ENCODE results near the gene CASS4.

The CASS4 gene

GRCh38 chr20:56439771-56440291 is 27.8 kb downstream of the CASS4 start:
- TF ChIP-seq CREB1 (IDR thresholded peaks at IDR 0.05; ENCODE audit: low read depth) = no peak
- no peak for TF ChIP-seq EP300 (IDR thresholded peaks at IDR 0.05; ENCODE audit: borderline replicate concordance)
- TF ChIP-seq, protein P1, sequence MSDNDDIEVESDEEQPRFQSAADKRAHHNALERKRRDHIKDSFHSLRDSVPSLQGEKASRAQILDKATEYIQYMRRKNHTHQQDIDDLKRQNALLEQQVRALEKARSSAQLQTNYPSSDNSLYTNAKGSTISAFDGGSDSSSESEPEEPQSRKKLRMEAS (IDR thresholded peaks at IDR 0.05) = no peak
- TF ChIP-seq ZBTB7A (IDR thresholded peaks at IDR 0.05; ENCODE audit: low read depth) = no peak
- no peak for TF ChIP-seq TCF12 (IDR thresholded peaks at IDR 0.05; ENCODE audit: low read depth)
- TF ChIP-seq TEAD4 (IDR thresholded peaks at IDR 0.05) = no peak
- no peak for TF ChIP-seq NFIC (IDR thresholded peaks at IDR 0.05)
- TF ChIP-seq RAD21 (IDR thresholded peaks at IDR 0.05; ENCODE audit: low read depth) = no peak
- TF ChIP-seq FOXM1 (IDR thresholded peaks at IDR 0.05; ENCODE audit: borderline replicate concordance, low read depth) = no peak
- TF ChIP-seq YY1 (IDR thresholded peaks at IDR 0.05; ENCODE audit: low read depth) = no peak
- TF ChIP-seq, protein P2, sequence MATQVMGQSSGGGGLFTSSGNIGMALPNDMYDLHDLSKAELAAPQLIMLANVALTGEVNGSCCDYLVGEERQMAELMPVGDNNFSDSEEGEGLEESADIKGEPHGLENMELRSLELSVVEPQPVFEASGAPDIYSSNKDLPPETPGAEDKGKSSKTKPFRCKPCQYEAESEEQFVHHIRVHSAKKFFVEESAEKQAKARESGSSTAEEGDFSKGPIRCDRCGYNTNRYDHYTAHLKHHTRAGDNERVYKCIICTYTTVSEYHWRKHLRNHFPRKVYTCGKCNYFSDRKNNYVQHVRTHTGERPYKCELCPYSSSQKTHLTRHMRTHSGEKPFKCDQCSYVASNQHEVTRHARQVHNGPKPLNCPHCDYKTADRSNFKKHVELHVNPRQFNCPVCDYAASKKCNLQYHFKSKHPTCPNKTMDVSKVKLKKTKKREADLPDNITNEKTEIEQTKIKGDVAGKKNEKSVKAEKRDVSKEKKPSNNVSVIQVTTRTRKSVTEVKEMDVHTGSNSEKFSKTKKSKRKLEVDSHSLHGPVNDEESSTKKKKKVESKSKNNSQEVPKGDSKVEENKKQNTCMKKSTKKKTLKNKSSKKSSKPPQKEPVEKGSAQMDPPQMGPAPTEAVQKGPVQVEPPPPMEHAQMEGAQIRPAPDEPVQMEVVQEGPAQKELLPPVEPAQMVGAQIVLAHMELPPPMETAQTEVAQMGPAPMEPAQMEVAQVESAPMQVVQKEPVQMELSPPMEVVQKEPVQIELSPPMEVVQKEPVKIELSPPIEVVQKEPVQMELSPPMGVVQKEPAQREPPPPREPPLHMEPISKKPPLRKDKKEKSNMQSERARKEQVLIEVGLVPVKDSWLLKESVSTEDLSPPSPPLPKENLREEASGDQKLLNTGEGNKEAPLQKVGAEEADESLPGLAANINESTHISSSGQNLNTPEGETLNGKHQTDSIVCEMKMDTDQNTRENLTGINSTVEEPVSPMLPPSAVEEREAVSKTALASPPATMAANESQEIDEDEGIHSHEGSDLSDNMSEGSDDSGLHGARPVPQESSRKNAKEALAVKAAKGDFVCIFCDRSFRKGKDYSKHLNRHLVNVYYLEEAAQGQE (IDR thresholded peaks at IDR 0.05; ENCODE audit: low read depth) = no peak
- TF ChIP-seq CEBPB (IDR thresholded peaks at IDR 0.05) = no peak
- TF ChIP-seq TAF1 (IDR thresholded peaks at IDR 0.05; ENCODE audit: low read depth) = no peak
- no peak for TF ChIP-seq EGR1 (IDR thresholded peaks at IDR 0.05)
- TF ChIP-seq, protein P3, sequence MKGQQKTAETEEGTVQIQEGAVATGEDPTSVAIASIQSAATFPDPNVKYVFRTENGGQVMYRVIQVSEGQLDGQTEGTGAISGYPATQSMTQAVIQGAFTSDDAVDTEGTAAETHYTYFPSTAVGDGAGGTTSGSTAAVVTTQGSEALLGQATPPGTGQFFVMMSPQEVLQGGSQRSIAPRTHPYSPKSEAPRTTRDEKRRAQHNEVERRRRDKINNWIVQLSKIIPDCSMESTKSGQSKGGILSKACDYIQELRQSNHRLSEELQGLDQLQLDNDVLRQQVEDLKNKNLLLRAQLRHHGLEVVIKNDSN (IDR thresholded peaks at IDR 0.05) = no peak

GRCh38 chr20:56440346-56441007 is 28.4 kb downstream of the CASS4 start:
- TF ChIP-seq EGR1 (IDR thresholded peaks at IDR 0.05) = no peak
- TF ChIP-seq, protein P3 (IDR thresholded peaks at IDR 0.05) = no peak
- TF ChIP-seq CEBPB (IDR thresholded peaks at IDR 0.05) = no peak
- TF ChIP-seq YY1 (IDR thresholded peaks at IDR 0.05; ENCODE audit: low read depth) = no peak
- TF ChIP-seq TAF1 (IDR thresholded peaks at IDR 0.05; ENCODE audit: low read depth) = no peak
- no peak for TF ChIP-seq TCF12 (IDR thresholded peaks at IDR 0.05; ENCODE audit: low read depth)
- no peak for TF ChIP-seq TEAD4 (IDR thresholded peaks at IDR 0.05)
- TF ChIP-seq RAD21 (IDR thresholded peaks at IDR 0.05; ENCODE audit: low read depth) = no peak
- TF ChIP-seq NFIC (IDR thresholded peaks at IDR 0.05) = no peak
- TF ChIP-seq EP300 (IDR thresholded peaks at IDR 0.05; ENCODE audit: borderline replicate concordance) = no peak
- no peak for TF ChIP-seq CREB1 (IDR thresholded peaks at IDR 0.05; ENCODE audit: low read depth)

DNA sequence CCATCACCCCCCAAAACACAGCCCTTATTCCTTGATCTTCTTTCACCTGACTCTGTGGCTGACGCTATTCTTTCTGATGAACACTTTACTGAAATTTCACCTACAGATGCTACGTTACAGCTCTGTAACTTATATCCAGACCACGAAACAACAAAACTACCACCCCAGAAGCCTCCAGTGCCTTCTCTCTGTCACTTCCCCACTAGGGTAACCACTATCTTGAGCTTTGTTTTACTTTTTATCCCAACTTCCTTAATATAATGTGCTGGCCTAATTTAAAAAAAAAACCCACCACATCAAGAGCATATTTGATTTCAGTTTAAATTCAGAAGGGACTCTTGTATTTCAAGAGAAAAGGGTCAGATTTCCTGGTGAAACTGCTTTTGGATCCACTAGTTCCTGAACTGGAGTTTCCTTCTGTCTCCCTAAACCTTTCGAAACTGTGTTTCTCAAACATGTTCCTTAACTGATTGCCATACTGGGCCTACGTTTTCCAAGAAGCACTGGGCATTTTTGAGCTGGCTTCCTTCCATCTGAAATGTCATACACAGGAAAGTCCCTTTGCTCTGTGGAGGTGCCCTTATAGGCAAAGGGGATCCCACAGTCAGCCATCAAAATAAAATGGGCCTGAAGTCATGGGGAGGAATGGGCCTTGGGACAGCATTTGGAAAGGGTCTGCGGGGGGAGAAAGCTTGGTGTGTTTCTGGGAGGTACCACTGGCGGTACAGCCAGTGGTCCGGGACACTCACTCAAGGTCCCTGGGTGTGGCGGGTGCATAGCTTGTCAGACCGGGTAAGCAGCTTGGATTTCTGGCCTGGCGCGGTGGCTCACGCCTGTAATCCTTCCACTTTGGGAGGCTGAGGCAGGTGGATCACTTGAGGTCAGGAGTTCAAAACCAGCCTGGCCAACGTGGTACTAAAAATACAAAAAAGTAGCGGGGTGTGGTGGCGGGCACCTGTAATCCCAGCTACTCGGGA is 30.6 kb downstream of the CASS4 start:
- TF ChIP-seq, protein P3 (IDR thresholded peaks at IDR 0.05) = no peak
- TF ChIP-seq, protein P1 (IDR thresholded peaks at IDR 0.05) = no peak
- TF ChIP-seq ZBTB7A (IDR thresholded peaks at IDR 0.05; ENCODE audit: low read depth) = no peak
- TF ChIP-seq EP300 (IDR thresholded peaks at IDR 0.05; ENCODE audit: borderline replicate concordance) = no peak
- no peak for TF ChIP-seq CEBPB (IDR thresholded peaks at IDR 0.05)
- TF ChIP-seq NFIC (IDR thresholded peaks at IDR 0.05) = no peak
- no peak for TF ChIP-seq EGR1 (IDR thresholded peaks at IDR 0.05)
- no peak for TF ChIP-seq CREB1 (IDR thresholded peaks at IDR 0.05; ENCODE audit: low read depth)
- no peak for TF ChIP-seq TEAD4 (IDR thresholded peaks at IDR 0.05)
- no peak for TF ChIP-seq RAD21 (IDR thresholded peaks at IDR 0.05; ENCODE audit: low read depth)
- TF ChIP-seq, protein P2 (IDR thresholded peaks at IDR 0.05; ENCODE audit: low read depth) = no peak
- TF ChIP-seq FOXM1 (IDR thresholded peaks at IDR 0.05; ENCODE audit: borderline replicate concordance, low read depth) = no peak
- no peak for TF ChIP-seq TCF12 (IDR thresholded peaks at IDR 0.05; ENCODE audit: low read depth)
- TF ChIP-seq TAF1 (IDR thresholded peaks at IDR 0.05; ENCODE audit: low read depth) = no peak
- TF ChIP-seq YY1 (IDR thresholded peaks at IDR 0.05; ENCODE audit: low read depth) = no peak
